SK-N-MC (cell line): ENCODE measurements around the gene ARHGAP32.
A peak's percentile ranks its signal among the peaks of the same experiment; 100 is the strongest.
"Not testable (repeated sequence)": the region's sequence is repeated elsewhere in the genome, so short reads cannot be mapped to it uniquely, and the experiment has no call there.

ENCODE experiments used
- DNase-seq: peaks from one replicate; pipeline ENCODE4 v3.0.0-alpha.2; 2011; ENCODE audit warnings: low read depth, low spot score
- H3K27ac ChIP-seq: fragments of 200-600 bp; sonication (generic); 2 replicates; pipeline ENCODE4 v1.5.1; 2016; ENCODE audit warnings: mixed run types
- H3K36me3 ChIP-seq: fragments of 200-600 bp; sonication (generic); 2 replicates; pipeline ENCODE4 v1.6.1; 2017; ENCODE audit warnings: antibody characterized with exemption, low read length, mixed read lengths; ENCODE audit not compliant: insufficient read depth
- H3K4me3 ChIP-seq: fragments of 200-600 bp; sonication (generic); 2 replicates; pipeline ENCODE4 v1.5.1; 2016
- H3K9ac ChIP-seq: fragments of 200-600 bp; sonication (generic); 2 replicates; pipeline ENCODE4 v1.8.0; 2017; ENCODE audit warnings: mixed run types, mixed read lengths; ENCODE audit not compliant: insufficient read length
- H3K9me3 ChIP-seq: fragments of 200-600 bp; sonication (generic); 2 replicates; pipeline ENCODE4 v1.6.1; 2017; ENCODE audit warnings: low read depth, mild to moderate bottlenecking, antibody characterized with exemption, low read length, moderate library complexity, mixed read lengths
- EZH2 ChIP-seq: fragments of 200-600 bp; sonication (generic); IDR thresholded peaks from one replicate; pipeline ENCODE4 v1.6.1; 2017; ENCODE audit warnings: antibody characterized with exemption
- FOXP2 ChIP-seq: optimal IDR thresholded peaks from 2 replicates; pipeline ENCODE3; 2011; ENCODE audit warnings: mild to moderate bottlenecking, moderate library complexity; ENCODE audit not compliant: insufficient read depth; ENCODE audit errors: extremely low read length, control extremely low read depth
- POLR2AphosphoS5 ChIP-seq: IDR thresholded peaks from 2 replicates; pipeline ENCODE4 v1.6.1; 2012; ENCODE audit warnings: mild to moderate bottlenecking, low read depth, low read length, borderline replicate concordance

ARHGAP32 gene

GRCh38 chr11:129141748-129142523, 50.2 kb downstream of the ARHGAP32 start:
- Histone ChIP-seq H3K36me3 (no peaks in the 10 kb centered on the region), H3K27ac (no peak overlapping the region), H3K9ac (no peak overlapping the region), H3K9me3 (no peaks in the 10 kb centered on the region), H3K4me3 (no peak overlapping the region)
- TF ChIP-seq FOXP2, result no peak
- no peak for TF ChIP-seq POLR2AphosphoS5
- no peak for TF ChIP-seq EZH2
- no peak for DNase-seq

- Histone ChIP-seq H3K4me3 (no peak overlapping the region), H3K27ac (no peak overlapping the region), H3K9me3 (peaks cover 3% of the 10 kb centered on the region; the same call in 1 of the 2 replicates), H3K36me3 (no peaks in the 10 kb centered on the region), H3K9ac (no peak overlapping the region)
- DNase-seq, result no peak
- TF ChIP-seq POLR2AphosphoS5 (no peak), EZH2 (no peak), FOXP2 (no peak)
Observed at GRCh38 chr11:129131316-129131715, 60.8 kb downstream of the ARHGAP32 start.

GRCh38 chr11:129128881-129129620, 63.1 kb downstream of the ARHGAP32 start:
- H3K36me3 ChIP-seq, DNase-seq, H3K4me3 ChIP-seq, H3K27ac ChIP-seq, H3K9ac ChIP-seq, H3K9me3 ChIP-seq: not testable (repeated sequence)

GRCh38 chr11:129119036-129119435, 73.1 kb downstream of the ARHGAP32 start:
- DNase-seq, result no peak
- H3K9me3 ChIP-seq, result no peaks in the 10 kb centered on the region
- no peak overlapping the region for H3K4me3 ChIP-seq
- TF ChIP-seq POLR2AphosphoS5 (no peak), EZH2 (no peak), FOXP2 (no peak)
- H3K36me3 ChIP-seq, result peaks cover 3% of the 10 kb centered on the region; the same call in 1 of the 2 replicates
- no peak overlapping the region for H3K9ac ChIP-seq
- no peak overlapping the region for H3K27ac ChIP-seq

- H3K9ac ChIP-seq, result no peak overlapping the region
- no peak overlapping the region for H3K27ac ChIP-seq
- no peak for TF ChIP-seq EZH2
- DNase-seq, result peak; percentile 37
- H3K4me3 ChIP-seq, result no peak overlapping the region
- peaks cover 3% of the 10 kb centered on the region; the same call in 1 of the 2 replicates for H3K36me3 ChIP-seq
- H3K9me3 ChIP-seq, result no peaks in the 10 kb centered on the region
Observed at GRCh38 chr11:129117595-129118350, 74.4 kb downstream of the ARHGAP32 start.

GRCh38 chr11:129115652-129116586, 76.2 kb downstream of the ARHGAP32 start:
- peaks cover 6% of the 10 kb centered on the region for H3K36me3 ChIP-seq
- no peaks in the 10 kb centered on the region for H3K9me3 ChIP-seq
- DNase-seq, result no peak
- H3K27ac ChIP-seq, result no peak overlapping the region
- no peak overlapping the region for H3K9ac ChIP-seq
- no peak overlapping the region for H3K4me3 ChIP-seq
- TF ChIP-seq POLR2AphosphoS5 (no peak), EZH2 (no peak), FOXP2 (no peak)

GRCh38 chr11:129109701-129110100, 82.4 kb downstream of the ARHGAP32 start:
- no peak overlapping the region for H3K27ac ChIP-seq
- DNase-seq, result no peak
- TF ChIP-seq FOXP2, result no peak
- no peak for TF ChIP-seq POLR2AphosphoS5
- no peak for TF ChIP-seq EZH2
- H3K9ac ChIP-seq, result no peak overlapping the region
- H3K4me3 ChIP-seq, result no peak overlapping the region
- no peaks in the 10 kb centered on the region; the same call in 1 of the 2 replicates for H3K9me3 ChIP-seq
- peaks cover 5% of the 10 kb centered on the region; the same call in 1 of the 2 replicates for H3K36me3 ChIP-seq

GRCh38 chr11:129106788-129107187, 85.3 kb downstream of the ARHGAP32 start:
- no peaks in the 10 kb centered on the region; the same call in 1 of the 2 replicates for H3K9me3 ChIP-seq
- no peak overlapping the region for H3K4me3 ChIP-seq
- no peak overlapping the region for H3K27ac ChIP-seq
- DNase-seq, result no peak
- TF ChIP-seq POLR2AphosphoS5 (no peak), FOXP2 (no peak), EZH2 (no peak)
- H3K36me3 ChIP-seq, result peaks cover 5% of the 10 kb centered on the region; the same call in 1 of the 2 replicates
- H3K9ac ChIP-seq, result no peak overlapping the region
